GM19467 (cell line): ENCODE measurements around the gene SLC5A7.

ENCODE experiments used
- ATAC-seq: cut with Tn5 transposase; IDR thresholded peaks from one replicate; pipeline ENCODE4 v1.9.1; 2021; ENCODE audit warnings: mild to moderate bottlenecking, moderate library complexity; ENCODE audit not compliant: unreplicated experiment

Gene SLC5A7

DNA sequence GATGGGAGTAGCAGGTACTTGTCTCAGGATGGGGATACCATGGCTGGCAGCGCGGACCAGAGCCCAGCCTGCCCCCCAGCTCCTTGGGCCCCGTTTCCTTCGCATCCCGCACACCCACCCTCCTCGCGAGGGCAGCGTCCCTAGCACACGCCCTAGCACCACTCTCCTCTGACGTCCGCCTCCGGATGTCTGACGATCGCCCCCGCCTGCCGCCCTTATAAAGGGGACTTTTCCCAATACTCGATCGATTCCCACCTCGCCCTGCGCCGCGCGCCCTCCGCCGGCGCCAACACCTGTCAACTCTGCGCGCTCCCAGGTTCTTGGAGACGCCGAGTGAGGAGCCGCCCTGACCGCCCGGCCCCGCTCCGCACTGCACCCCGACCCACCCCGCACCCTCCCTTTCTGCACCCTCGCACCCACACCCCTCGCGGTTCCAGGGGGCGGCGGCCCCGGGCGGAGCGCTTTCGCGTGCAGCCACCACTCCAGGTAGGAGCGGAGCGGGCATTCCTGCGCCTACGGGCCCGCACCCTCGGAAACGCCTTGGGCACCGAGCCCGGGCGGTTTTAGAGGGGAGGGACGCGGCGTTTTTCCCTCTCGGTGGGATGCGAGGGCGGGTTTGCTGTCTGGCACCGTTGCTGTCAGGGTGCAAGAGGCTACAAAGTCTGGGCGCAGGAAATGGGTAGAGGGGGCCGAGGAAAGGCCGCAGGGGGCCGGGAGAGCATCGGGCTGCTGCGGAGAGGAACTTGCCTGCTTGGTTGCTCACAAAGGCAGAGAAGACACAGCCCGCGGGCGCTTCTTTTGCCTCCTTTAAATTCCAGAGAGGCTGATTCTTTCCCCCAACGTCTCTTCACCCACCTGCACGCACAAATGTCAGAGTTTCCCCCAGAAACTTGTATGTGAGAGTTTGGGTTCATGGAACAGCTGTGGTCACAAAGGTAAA lies at the start of gene SLC5A7:
TSS of gene SLC5A7 (plus strand) at position 247 of the 940 bp plus-strand sequence. CDS start 1,632 bp downstream, outside the sequence.
- no peak for ATAC-seq

DNA sequence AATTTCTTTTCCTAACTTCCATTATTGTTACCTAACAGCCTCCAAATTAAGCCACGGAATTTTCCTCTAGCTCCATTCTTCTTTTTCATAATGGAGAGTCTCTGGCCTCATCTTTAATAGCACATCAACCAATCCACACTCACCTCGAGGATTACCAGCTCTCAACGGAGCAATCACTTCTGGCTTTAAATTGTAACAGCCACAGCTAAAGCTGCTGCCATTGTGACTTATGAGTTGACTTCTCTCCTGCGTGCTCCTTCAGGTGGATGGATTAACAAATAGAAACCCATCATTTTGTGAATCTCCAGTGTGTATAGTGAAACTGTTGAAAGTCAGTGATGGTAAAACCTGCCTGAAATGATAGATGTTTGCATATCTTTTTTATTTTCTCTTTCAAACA lies 24.9 kb upstream of the SLC5A7 start:
- ATAC-seq: no peak

DNA sequence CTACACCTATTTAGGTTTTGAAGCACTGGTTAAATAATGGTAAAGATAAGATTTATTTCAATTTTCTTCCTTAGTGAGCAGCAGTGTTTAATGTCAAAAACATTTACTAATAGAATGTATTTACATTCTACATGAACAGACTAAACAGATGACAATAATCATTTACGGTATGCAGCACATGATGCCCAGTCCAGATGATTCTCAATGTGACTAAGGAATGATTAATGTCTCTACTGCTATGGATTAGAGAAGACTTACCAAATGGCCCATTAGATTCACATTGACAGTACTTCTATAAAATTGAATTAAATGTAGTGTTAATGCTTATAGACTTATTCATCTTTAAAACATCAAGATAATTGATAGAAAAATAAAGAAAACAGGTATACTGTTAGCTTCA lies 22.1 kb upstream of the SLC5A7 start:
- ATAC-seq: no peak

DNA sequence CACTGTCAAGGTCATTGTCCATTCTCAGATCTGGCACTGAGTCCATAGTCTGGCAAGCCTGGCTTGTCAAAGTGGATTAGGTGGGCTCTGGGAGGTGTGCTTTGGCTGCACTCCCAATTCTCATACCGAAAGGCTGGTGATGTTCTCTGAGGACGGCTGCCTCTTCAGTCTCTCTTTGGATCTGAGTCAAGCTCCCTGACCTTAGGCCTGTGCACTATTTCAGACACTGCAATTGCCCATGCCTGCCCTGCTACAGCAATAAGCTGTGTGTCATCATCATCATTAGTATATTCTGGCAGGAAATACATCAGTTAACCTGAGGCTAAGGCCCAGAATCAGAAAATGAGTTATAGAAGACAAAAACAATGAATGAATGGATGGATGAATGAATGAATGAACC lies 1.6 kb upstream of the SLC5A7 start:
- no peak for ATAC-seq

DNA sequence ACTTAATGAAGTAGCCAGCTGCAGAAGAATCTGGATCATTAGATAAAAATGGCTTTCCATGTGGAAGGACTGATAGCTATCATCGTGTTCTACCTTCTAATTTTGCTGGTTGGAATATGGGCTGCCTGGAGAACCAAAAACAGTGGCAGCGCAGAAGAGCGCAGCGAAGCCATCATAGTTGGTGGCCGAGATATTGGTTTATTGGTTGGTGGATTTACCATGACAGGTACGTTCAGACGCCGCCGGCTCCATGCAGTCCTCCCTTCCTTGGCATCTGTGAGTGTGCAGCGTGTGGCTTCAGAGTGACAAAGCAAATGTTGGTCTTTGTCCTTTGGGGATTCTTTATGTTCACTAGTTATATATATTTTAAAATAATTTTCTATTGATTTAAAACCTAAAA lies 1.8 kb downstream of the SLC5A7 start:
- no peak for ATAC-seq

DNA sequence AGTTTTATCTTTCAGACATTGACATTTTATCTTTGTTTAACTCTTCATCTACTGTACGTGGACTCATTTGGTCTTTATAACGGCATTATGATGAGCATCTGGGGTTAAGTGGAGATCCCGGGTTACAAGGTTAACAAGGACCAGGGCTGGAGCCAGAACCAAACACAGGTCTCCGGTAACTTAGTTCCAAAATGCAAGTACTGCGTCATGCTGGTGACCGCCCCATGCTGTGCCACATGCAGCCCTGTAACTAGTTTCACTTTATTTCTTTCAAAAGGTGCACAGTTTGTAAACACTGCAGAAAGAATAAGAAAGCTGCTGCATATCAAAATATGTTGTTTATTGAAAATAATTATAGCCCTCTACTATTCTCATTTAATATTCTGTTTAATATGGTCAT lies 3.1 kb downstream of the SLC5A7 start:
- ATAC-seq: no peak

DNA sequence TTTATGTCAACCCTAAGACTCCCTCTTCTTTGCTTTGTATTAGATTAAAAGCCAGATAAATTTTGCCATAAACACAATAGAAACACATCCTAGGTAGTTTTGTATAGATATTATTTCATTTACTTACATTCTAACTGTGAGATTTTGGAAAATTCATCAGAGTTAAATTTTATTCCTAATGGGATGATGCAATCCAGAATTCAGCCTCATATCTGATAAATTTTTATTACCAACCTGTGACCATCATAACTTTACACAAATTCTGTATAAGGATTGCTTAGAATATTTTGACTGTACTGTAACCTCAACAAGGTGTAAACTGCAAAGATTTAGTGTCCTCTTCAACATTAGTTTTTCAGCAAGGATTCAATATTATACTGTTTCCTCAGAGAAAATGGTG lies 4.4 kb downstream of the SLC5A7 start:
- ATAC-seq: no peak

DNA sequence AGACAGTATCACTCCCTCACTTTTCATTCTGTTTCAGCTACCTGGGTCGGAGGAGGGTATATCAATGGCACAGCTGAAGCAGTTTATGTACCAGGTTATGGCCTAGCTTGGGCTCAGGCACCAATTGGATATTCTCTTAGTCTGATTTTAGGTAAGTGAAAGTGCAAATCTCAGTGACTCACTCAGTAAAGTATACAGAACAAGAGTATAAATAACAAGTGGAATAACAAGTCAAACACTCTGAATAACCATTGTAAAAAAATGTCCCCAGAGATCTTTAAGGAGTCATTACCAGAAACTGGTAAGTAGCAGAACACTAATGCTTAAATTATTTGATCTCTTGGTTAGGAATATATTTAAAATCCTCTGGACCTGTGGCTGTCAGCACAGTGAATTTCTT lies 5.7 kb downstream of the SLC5A7 start:
- ATAC-seq: no peak

DNA sequence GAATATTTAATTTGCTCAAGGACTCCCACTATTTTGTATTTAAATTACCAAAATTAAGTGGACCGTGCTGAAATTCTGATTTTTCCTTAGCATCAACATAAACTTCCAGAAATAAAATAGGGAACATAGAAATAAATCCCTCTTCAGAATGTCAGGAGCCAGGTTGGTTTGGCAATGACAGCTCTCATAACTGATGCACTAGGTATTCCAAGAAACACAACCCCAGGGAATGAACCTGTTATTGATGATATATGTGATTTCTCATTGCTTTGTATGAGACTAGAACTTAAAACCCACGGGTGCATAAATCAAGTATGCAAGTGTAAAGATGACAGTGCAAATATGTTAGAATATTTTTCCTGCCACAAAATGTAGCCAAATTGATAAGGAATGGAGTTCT lies 12.8 kb downstream of the SLC5A7 start:
- ATAC-seq: no peak

DNA sequence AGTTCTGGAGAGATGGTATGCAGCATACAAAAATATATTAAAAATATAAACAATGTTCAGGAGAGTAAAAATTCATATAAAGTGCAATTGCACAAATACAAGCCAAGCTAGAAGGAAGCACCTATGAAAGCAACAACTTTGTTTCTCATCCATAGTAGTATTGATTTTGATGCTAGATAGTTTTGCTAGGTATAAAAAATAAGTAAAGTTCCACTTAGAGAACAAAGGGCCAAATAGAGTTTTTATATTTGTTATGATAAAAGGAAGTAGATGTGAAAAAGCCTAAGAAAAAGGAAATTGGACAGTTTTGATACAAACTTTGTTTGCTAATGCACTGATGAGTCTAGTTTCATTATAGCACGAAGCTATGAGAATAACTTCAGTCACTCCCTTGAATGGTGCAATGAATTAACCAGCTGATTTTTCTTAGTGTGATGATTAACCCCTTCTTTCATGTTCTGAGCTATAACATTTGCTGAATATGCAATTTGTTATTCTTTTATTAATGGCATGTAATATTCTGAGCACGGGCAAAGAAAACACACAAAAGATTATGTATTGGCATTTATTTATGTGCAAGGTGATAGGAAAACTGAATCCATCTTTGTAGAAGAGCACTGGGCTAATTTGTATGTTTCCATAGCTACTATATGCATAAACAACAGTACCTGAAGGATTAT lies 24.7 kb downstream of the SLC5A7 start:
- ATAC-seq: no peak

DNA sequence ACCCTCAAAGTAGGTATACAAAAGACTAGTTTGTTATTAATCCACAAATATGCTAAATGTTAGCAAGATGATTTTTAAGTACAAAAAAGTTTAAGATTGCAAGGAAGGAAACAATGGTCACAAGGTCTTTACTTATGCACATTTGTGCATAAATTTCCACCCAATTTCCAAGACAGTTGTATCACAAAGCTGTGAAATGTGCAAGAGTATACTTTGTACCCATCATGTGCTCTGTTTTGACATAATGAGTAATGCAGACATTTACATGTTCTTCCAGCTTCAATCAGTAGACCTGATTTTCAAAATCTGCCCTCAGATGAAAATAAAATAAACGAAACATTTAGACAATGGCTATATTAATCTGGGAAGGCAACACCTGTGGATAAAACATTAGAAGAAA lies 27.0 kb downstream of the SLC5A7 start:
- no peak for ATAC-seq

DNA sequence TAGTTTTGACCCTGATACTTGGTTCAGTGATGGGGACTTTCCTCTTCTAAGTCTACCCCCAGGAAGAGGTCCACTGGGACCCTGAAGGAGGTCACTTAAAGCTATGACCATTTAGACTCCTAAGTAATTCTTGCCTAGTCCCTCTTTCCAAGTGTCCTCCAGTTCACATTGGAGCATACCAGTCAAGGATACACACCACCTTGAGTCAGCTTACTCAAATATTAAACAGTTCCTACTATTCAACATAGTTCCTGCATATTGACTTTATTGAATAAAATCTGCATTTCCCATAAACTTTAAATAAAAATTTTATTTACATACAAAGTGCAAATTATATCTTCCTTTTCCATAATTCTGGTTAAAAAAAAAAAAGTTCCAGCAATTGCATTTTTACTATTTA lies 36.3 kb downstream of the SLC5A7 start:
- ATAC-seq: no peak

DNA sequence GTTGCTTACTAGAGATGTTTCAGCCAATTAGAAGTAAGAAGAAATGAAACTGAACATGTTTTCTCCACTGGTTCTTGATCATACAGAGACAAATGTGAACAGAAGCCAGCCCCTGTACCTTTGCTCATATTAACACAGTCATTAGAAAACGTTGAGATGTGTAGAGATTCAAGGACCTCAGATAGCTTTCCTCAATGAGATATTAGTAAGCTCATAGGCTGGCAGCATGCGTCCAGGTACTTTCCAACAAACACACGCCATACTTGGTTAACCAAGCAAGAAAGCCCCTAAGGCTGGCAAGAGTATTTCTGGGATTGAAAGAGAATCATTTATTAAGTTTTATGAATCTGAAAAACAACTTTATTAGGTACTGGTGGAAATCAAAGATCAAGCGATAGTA lies 37.5 kb downstream of the SLC5A7 start:
- no peak for ATAC-seq

DNA sequence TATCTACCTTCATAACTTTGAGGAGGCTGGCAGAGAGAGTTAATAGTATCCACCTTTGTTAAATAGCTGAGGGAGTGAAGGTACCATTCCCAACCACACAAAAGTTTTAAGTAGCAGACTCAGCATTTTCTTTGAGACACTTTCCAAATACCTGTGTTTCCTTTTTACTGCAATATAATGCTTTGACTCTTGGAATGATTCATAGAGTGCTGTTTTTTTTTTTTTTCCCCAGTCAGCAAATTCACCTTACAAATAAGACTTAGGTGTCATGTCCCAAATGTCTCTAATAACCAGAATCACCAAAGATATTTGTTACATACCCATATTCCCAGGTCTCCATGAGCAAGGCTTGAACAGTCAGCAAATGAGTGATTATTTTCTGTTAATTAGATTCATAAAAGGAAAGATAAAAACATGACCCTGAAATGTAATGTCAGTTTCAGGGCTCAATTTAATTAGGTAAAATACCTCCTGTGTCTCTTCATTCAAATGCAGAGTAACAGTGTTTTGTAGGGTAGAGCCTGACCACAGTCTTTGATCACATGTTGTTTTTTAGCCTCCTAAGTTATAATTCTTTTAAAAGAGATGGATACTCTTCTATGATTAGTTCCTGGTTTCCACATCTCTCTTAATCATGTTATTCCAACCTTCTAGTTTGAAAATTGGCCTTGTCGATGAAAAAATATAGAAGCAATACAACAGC lies 39.9 kb downstream of the SLC5A7 start:
- no peak for ATAC-seq

DNA sequence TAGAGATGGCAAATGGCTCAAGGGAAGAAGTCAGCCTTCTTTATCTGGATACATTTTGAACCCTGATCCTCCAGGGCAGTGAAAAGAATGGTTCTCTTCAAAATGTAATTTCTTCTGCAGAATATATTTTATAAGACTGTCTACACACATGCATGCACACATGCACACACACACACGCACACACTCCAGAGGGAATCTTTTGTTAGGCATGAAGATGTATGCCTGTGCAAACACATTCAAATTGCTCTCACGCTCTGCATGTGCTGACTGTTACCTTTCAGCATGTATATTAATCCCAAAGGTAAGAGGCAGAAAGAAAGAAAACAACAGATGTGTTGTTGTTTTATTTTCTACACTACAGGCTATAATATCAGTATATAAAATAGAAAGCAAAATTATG lies 43.2 kb downstream of the SLC5A7 start:
- no peak for ATAC-seq

DNA sequence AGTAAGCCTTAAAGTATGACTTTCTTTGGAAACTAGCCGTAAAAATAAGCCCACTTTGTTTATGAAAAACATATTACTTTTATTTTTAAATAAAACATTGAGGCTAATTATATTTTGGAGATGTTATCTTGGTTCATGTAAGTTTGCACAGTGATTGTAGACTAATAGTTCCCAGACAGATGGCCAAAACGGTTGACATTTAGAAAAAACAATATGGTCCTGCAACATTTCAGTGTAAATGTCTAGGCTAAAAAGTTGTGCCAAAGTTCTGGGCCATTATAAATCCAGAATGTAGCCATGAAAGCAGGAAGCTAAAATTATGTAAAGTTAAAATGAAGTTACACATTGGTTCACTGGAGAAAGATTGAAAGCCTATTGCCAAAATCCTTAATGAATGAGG lies 43.6 kb downstream of the SLC5A7 start:
- ATAC-seq: no peak

DNA sequence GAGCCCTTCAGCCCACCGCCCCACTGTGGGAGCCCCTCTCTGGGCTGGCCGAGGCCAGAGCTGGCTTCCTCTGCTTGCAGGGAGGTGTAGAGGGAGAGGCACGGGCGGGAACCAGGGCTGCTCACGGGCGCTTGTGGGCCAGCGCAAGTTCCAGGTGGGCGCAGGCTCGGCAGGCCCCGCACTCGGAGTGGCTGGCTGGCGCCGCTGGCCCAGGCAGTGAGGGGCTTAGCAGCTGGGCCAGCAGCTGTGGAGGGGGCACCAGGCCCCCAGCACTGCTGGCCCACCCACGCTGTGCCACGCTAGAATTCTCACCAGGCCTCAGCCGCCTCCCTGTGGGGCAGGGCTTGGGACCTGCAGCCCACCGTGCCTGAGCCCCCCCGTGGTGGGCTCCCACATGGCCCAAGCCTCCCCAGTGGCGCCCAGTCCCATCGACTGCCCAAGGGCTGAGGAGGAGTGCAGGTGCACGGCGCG lies 45.2 kb downstream of the SLC5A7 start:
- no peak for ATAC-seq

DNA sequence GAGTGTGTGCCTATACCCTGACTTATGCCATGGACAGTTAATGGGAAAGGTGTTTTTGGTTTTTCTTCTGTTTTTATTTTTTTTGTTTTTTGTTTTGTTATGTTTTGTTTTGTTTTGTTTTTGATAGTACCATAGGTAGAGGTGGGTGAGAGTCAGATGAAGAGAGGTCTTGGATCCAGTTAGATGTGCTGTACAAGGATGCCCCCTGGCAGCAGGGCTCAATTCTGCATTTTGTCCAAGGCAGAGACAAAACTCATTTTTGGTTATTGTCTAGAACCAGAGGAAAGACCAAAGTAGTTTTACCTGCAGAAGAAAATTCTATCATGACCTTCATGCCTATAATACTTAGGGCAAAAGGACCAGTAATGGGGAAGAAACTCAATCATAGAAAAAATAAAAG lies 48.5 kb downstream of the SLC5A7 start:
- ATAC-seq: no peak

DNA sequence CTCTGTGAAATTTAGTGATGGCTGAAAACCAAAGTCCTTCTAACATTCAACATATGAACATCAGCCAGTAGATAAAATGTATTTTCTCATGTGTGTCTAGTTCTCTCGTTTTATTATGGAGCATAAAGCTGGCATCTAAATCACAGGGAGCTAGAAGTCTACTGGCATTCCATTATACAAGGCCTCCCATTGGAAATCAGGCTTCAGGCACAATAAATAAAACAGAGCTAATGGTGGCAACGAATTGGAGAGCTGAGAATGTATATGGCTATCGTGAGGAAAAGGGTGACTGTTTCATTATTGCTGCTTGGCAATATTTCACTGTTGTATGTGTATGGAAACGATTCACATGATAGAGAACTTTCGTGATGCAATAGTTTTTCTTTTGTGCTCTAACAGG lies 62.4 kb downstream of the SLC5A7 start:
- ATAC-seq: no peak

DNA sequence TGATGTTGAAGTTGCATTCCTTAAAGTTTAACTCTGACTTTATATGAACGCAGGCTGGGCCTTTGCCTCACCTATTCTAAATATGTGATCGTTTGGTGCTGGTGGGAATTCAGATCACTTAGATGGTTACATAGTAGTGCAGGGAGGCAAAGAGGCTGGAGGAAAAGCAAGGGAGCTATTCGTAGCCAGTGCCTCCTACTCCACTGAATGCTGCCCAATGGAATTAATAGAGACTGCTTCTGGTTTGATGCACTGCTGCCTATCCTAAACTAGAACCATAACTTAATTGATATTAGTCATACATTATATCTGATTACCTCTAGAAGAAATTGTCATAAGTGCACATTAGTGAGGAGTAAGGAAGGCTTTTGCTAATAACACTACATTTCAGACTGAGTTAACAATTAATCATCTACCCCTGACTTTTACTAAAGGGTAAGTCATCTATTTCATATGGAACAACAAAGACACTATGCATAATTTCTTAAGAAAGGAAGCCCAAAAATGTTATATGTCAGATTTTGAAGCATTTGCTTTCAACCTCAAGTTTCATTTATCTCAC lies 72.3 kb downstream of the SLC5A7 start:
- no peak for ATAC-seq

DNA sequence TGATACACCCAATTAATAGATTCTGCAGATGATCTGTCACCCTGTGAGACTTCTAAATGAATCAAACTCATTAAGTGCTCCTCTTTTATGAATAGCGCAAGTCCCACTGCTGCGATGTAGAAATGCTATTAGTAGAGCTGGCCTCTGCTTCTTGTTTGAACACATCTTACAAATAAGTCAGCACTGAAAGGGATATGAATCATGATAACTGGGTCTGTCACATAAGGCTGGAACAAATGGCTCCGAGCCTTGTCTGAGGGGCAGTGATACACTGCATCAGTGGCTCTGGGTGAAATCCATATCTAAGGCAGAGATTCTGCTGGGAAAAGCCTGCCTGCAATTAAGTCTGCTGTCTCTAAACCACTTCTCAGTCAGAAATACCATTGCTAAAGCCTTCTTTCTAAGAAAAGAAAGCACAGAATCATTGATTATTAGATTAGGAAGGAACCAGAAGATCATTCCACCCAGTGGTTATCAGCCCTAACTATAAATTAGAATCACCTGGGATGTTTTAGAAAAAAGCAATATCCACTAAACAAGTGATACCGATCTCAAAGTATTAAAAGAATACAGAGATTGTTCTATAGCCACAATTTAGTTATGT lies 75.2 kb downstream of the SLC5A7 start:
- no peak for ATAC-seq
